Naive thymus-derived CD8-positive, alpha-beta T cell (primary cell): ENCODE data around the gene SIPA1L3. TPM values are rescaled to one million over a fixed set of nuclear protein-coding genes. Genes with fewer than 3 reads are reported as not detected.
A peak's percentile ranks its signal among the peaks of the same experiment; 100 is the strongest.
"Not testable (repeated sequence)": the region's sequence is repeated elsewhere in the genome, so short reads cannot be mapped to it uniquely, and the experiment has no call there.

Source experiments
- ATAC-seq, 2 donors: fragments of 150-1000 bp; cut with Tn5 transposase in 1 of 2; sonication (Bioruptor Pico), chemical (Tn5 transposase) in 1 of 2; 1 replicate in 1 of 2; 2 replicates in 1 of 2; pipeline ENCODE4 v1.10.0; 2021; ENCODE audit warnings: mild to moderate bottlenecking in 2 of 2, moderate library complexity in 2 of 2
- POLR2A ChIA-PET: fragments of 350-600 bp; sonication (Branson Sonifier 250); formaldehyde crosslinking; loops from one replicate; lab custom pipeline; 2021; ENCODE audit warnings: antibody characterized with exemption; lab: Charles Lee
- DNase-seq, 10 donors: peaks; one replicate each; pipeline versions ENCODE4 v3.0.0 to v3.0.0-alpha.2; 2020 to 2022
- H3K27ac Mint-ChIP-seq, 10 donors: one replicate each; pipeline ENCODE4 v1.8.0; 2020 to 2022; ENCODE audit warnings: mild to moderate bottlenecking in 10 of 10, mixed read lengths in 10 of 10, moderate library complexity in 4 of 10, inconsistent platforms in 1 of 10
- H3K27me3 Mint-ChIP-seq, 5 donors: one replicate each; pipeline ENCODE4 v1.8.0; 2021 to 2022; ENCODE audit warnings: mixed read lengths in 5 of 5
- H3K36me3 Mint-ChIP-seq, 3 donors: one replicate each; pipeline ENCODE4 v1.8.0; 2020 to 2022; ENCODE audit warnings: mixed read lengths in 3 of 3, mild to moderate bottlenecking in 2 of 3, inconsistent platforms in 1 of 3
- H3K4me1 Mint-ChIP-seq, 4 donors: one replicate each; pipeline ENCODE4 v1.8.0; 2021 to 2022; ENCODE audit warnings: mixed read lengths in 4 of 4
- H3K4me3 Mint-ChIP-seq, 10 donors: one replicate each; pipeline ENCODE4 v1.8.0; 2020 to 2022; ENCODE audit warnings: mild to moderate bottlenecking in 10 of 10, mixed read lengths in 10 of 10, moderate library complexity in 6 of 10, inconsistent platforms in 1 of 10
- H3K9me3 Mint-ChIP-seq, 9 donors: one replicate each; pipeline ENCODE4 v1.8.0; 2020 to 2022; ENCODE audit warnings: mixed read lengths in 9 of 9, mild to moderate bottlenecking in 3 of 9, inconsistent platforms in 1 of 9, moderate library complexity in 1 of 9
- polyA plus RNA-seq, 3 donors: library from polyadenylated mRNA; unstranded; fragments of 300-500 nt; fragmentation: Illumina TruSeq; gene quantifications; one replicate each; pipeline ENCODE4 v1.2.3, GENCODE V29; 2021
- total RNA-seq, 8 experiments: library from RNA in 2 of 8; stranded (reverse) in 2 of 8; gene quantifications; one replicate each; pipeline ENCODE4 v1.2.3 and lab custom pipeline; 2021 to 2026

The SIPA1L3 gene
- total and polyA plus RNA-seq, 5 experiments from 2014 or later, result 0.66 to 34.5 (median 1.6) TPM

- no peak for ATAC-seq
- H3K36me3 Mint-ChIP-seq, result peaks cover 0 to 2% (median 2%) of the 10 kb centered on the region in 3 donors
- H3K4me1 Mint-ChIP-seq, result peaks cover 0 to 12% (median 3%) of the 10 kb centered on the region in 4 donors
- DNase-seq, result no peak
- no peaks in the 10 kb centered on the region for H3K27me3 Mint-ChIP-seq
- no peak overlapping the region for H3K4me3 Mint-ChIP-seq
- POLR2A ChIA-PET, result no interaction called here
- no peaks in the 10 kb centered on the region for H3K9me3 Mint-ChIP-seq
- peak overlapping the region in 2 of 10 donors; percentile 41 to 74 for H3K27ac Mint-ChIP-seq
Measured at GRCh38 chr19:38064661-38065425, 157.8 kb downstream of the SIPA1L3 start.

GRCh38 chr19:38065775-38066174, 158.8 kb downstream of the SIPA1L3 start:
- H3K9me3 Mint-ChIP-seq, H3K27ac Mint-ChIP-seq, H3K36me3 Mint-ChIP-seq, H3K27me3 Mint-ChIP-seq, POLR2A ChIA-PET, ATAC-seq, DNase-seq, H3K4me1 Mint-ChIP-seq, H3K4me3 Mint-ChIP-seq: not testable (repeated sequence)

GRCh38 chr19:38068826-38069225, 161.8 kb downstream of the SIPA1L3 start:
- no peak overlapping the region for H3K4me3 Mint-ChIP-seq
- DNase-seq, result no peak
- H3K27ac Mint-ChIP-seq, result peak overlapping the region in 1 of 10 donors; percentile 24
- peaks cover 0 to 7% (median 1%) of the 10 kb centered on the region in 4 donors for H3K4me1 Mint-ChIP-seq
- H3K27me3 Mint-ChIP-seq, result no peaks in the 10 kb centered on the region
- H3K36me3 Mint-ChIP-seq, result peaks cover 0 to 5% (median 3%) of the 10 kb centered on the region in 3 donors
- no peak for ATAC-seq
- POLR2A ChIA-PET, result interaction anchor here (0.5 kb wide), 1 partner anchor 20 kb away, joined by 3 read pairs; no protein-coding TSS in a partner anchor
- no peaks in the 10 kb centered on the region for H3K9me3 Mint-ChIP-seq

- Mint-ChIP-seq H3K9me3 (peaks cover 0 to 1% (median 0%) of the 10 kb centered on the region in 9 donors), H3K27me3 (no peaks in the 10 kb centered on the region), H3K36me3 (peaks cover 0 to 6% (median 5%) of the 10 kb centered on the region in 3 donors), H3K4me1 (peaks cover 0 to 7% (median 1%) of the 10 kb centered on the region in 4 donors), H3K27ac (peak overlapping the region in 1 of 10 donors; percentile 69), H3K4me3 (no peak overlapping the region)
- ATAC-seq (no peak), DNase-seq (no peak)
- POLR2A ChIA-PET, result no interaction called here
Measured at GRCh38 chr19:38070573-38070972, 163.6 kb downstream of the SIPA1L3 start.

GRCh38 chr19:38071054-38071453, 164.0 kb downstream of the SIPA1L3 start:
- POLR2A ChIA-PET, H3K27me3 Mint-ChIP-seq, DNase-seq, H3K4me3 Mint-ChIP-seq, H3K27ac Mint-ChIP-seq, H3K4me1 Mint-ChIP-seq, ATAC-seq, H3K9me3 Mint-ChIP-seq, H3K36me3 Mint-ChIP-seq: not testable (repeated sequence)

- Mint-ChIP-seq H3K27me3 (no peaks in the 10 kb centered on the region), H3K36me3 (peaks cover 4 to 11% (median 9%) of the 10 kb centered on the region in 3 donors), H3K4me1 (peaks cover 0 to 7% (median 1%) of the 10 kb centered on the region in 4 donors), H3K4me3 (no peak overlapping the region), H3K9me3 (peaks cover 0 to 5% (median 0%) of the 10 kb centered on the region in 9 donors), H3K27ac (peak overlapping the region in 1 of 10 donors; percentile 10)
- ATAC-seq, result no peak
- POLR2A ChIA-PET, result no interaction called here
- no peak for DNase-seq
Measured at GRCh38 chr19:38071647-38072046, 164.6 kb downstream of the SIPA1L3 start.

- H3K9me3 Mint-ChIP-seq, result peaks cover 0 to 6% (median 0%) of the 10 kb centered on the region in 9 donors
- H3K4me1 Mint-ChIP-seq, result peaks cover 0 to 7% (median 1%) of the 10 kb centered on the region in 4 donors
- DNase-seq, result no peak
- H3K4me3 Mint-ChIP-seq, result no peak overlapping the region
- POLR2A ChIA-PET, result interaction anchor here (0.6 kb wide), 1 partner anchor 118 kb away, joined by 3 read pairs; no protein-coding TSS in a partner anchor
- peak overlapping the region in 1 of 10 donors; percentile 56 for H3K27ac Mint-ChIP-seq
- H3K27me3 Mint-ChIP-seq, result no peaks in the 10 kb centered on the region
- H3K36me3 Mint-ChIP-seq, result peaks cover 6 to 12% (median 9%) of the 10 kb centered on the region in 3 donors
- no peak for ATAC-seq
Measured at GRCh38 chr19:38072776-38073750, 166.1 kb downstream of the SIPA1L3 start.

GRCh38 chr19:38073841-38074685, 167.1 kb downstream of the SIPA1L3 start:
- Mint-ChIP-seq H3K4me3 (no peak overlapping the region), H3K36me3 (peaks cover 6 to 12% (median 9%) of the 10 kb centered on the region in 3 donors), H3K27me3 (no peaks in the 10 kb centered on the region), H3K27ac (no peak overlapping the region), H3K9me3 (peaks cover 0 to 6% (median 0%) of the 10 kb centered on the region in 9 donors), H3K4me1 (peaks cover 0 to 7% (median 2%) of the 10 kb centered on the region in 4 donors)
- POLR2A ChIA-PET, result no interaction called here
- DNase-seq, result no peak
- no peak for ATAC-seq

GRCh38 chr19:38076337-38076736, 169.3 kb downstream of the SIPA1L3 start:
- Mint-ChIP-seq H3K27me3 (no peaks in the 10 kb centered on the region), H3K4me3 (no peak overlapping the region), H3K4me1 (peaks cover 0 to 10% (median 6%) of the 10 kb centered on the region in 4 donors), H3K36me3 (peaks cover 6 to 18% (median 9%) of the 10 kb centered on the region in 3 donors), H3K27ac (no peak overlapping the region), H3K9me3 (peaks cover 0 to 6% (median 0%) of the 10 kb centered on the region in 9 donors)
- ATAC-seq (no peak), DNase-seq (no peak)
- POLR2A ChIA-PET, result no interaction called here

GRCh38 chr19:38078302-38078930, 171.4 kb downstream of the SIPA1L3 start:
- no peak for ATAC-seq

GRCh38 chr19:38079926-38080380, 172.9 kb downstream of the SIPA1L3 start:
- peaks cover 6 to 23% (median 13%) of the 10 kb centered on the region in 3 donors for H3K36me3 Mint-ChIP-seq
- H3K4me3 Mint-ChIP-seq, result no peak overlapping the region
- peaks cover 0 to 6% (median 0%) of the 10 kb centered on the region in 9 donors for H3K9me3 Mint-ChIP-seq
- DNase-seq (no peak), ATAC-seq (no peak)
- peak overlapping the region in 3 of 10 donors; percentile 35 to 77 (median 37) for H3K27ac Mint-ChIP-seq
- peaks cover 0 to 10% (median 2%) of the 10 kb centered on the region in 4 donors for H3K4me1 Mint-ChIP-seq
- POLR2A ChIA-PET, result interaction anchor here (0.6 kb wide), 1 partner anchor 168 kb away, joined by 3 read pairs; no protein-coding TSS in a partner anchor
- no peaks in the 10 kb centered on the region for H3K27me3 Mint-ChIP-seq

More at GRCh38 chr19:38078302-38078930, 171.4 kb downstream of the SIPA1L3 start:
- POLR2A ChIA-PET, result interaction anchor here (0.7 kb wide), 1 partner anchor 135 kb away, joined by 3 read pairs; no protein-coding TSS in a partner anchor
- no peaks in the 10 kb centered on the region for H3K27me3 Mint-ChIP-seq
- H3K4me3 Mint-ChIP-seq, result no peak overlapping the region
- H3K36me3 Mint-ChIP-seq, result peaks cover 6 to 22% (median 13%) of the 10 kb centered on the region in 3 donors
- peaks cover 0 to 6% (median 0%) of the 10 kb centered on the region in 9 donors for H3K9me3 Mint-ChIP-seq
- peak overlapping the region in 2 of 10 donors; percentile 14 to 43 for H3K27ac Mint-ChIP-seq
- DNase-seq, result no peak
- H3K4me1 Mint-ChIP-seq, result peaks cover 0 to 10% (median 2%) of the 10 kb centered on the region in 4 donors
